NCI-H187 (cell line): ENCODE data around the gene MOGAT1.
A peak's percentile ranks its signal among the peaks of the same experiment; 100 is the strongest.
"Not testable (repeated sequence)": the region's sequence is repeated elsewhere in the genome, so short reads cannot be mapped to it uniquely, and the experiment has no call there.

Experiments
- DNase-seq, 2 experiments: peaks; one replicate each; lab custom pipeline; 2025; lab: John Stamatoyannopoulos, UW

The MOGAT1 gene

DNA sequence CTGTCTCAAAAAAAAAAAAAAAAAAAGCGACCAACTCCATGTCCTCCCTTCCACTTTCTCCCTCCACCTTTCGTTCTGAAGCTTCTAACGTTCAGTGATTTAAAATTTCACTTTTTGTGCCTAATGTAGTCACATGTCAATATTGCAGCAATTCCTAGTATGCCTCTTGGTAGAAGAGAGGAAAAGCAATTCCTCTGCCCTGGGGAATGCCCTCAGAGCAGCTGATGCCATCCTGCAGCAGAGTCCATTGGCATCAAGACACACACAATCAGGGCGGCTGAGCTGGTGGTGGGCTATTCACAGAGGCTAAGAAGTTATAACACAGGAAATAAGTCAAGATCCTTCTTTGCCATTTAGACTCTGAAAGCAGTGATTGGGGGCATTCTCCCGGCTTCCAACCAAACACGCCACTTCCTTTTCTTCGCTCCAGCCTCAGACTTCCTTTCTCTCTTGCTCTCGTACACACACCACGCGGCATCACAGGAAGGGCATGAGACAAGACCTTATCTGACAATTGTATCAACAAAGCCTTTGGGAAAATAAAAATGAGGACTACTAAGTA lies 71.9 kb downstream of the MOGAT1 start:
- DNase-seq, result no peak

DNA sequence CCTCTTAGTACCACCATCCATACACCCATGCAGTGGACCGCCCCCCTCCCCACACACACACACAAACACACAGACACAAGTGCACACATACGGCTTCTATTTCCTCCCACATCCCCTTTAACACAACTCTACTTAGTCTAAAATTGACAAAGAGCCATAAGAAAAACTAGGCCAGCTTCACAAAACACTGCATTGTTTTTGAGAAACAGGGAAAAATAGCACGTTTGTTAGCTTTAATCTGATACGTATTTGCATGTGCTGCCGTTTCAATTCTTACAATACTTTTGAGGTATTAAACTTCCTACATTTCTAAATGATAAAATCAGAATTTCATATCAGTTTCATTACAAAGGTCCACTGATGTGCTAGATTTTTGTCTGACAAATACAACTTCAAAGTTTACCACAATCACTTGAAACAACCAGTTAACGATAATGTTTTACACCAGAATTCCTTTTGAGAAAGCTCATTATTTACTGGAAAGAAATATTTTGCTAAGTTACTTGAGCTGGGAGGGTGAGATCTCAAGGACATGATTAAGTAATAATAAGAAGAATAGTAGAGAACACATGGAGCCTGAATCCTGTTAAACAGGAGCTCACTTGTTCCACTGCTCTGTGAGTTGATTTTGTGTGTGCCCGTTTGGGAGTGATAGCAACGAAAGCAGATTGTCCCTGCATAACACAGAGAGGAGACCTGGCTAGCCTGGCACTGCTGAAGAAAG lies 74.5 kb downstream of the MOGAT1 start:
- no peak for DNase-seq

- DNase-seq, result no peak
Measured at GRCh38 chr2:222747526-222748160, 76.2 kb downstream of the MOGAT1 start.

- DNase-seq, result no peak
Measured at GRCh38 chr2:222750533-222750932, 79.1 kb downstream of the MOGAT1 start.

- no peak for DNase-seq
Measured at GRCh38 chr2:222751238-222751637, 79.8 kb downstream of the MOGAT1 start.

DNA sequence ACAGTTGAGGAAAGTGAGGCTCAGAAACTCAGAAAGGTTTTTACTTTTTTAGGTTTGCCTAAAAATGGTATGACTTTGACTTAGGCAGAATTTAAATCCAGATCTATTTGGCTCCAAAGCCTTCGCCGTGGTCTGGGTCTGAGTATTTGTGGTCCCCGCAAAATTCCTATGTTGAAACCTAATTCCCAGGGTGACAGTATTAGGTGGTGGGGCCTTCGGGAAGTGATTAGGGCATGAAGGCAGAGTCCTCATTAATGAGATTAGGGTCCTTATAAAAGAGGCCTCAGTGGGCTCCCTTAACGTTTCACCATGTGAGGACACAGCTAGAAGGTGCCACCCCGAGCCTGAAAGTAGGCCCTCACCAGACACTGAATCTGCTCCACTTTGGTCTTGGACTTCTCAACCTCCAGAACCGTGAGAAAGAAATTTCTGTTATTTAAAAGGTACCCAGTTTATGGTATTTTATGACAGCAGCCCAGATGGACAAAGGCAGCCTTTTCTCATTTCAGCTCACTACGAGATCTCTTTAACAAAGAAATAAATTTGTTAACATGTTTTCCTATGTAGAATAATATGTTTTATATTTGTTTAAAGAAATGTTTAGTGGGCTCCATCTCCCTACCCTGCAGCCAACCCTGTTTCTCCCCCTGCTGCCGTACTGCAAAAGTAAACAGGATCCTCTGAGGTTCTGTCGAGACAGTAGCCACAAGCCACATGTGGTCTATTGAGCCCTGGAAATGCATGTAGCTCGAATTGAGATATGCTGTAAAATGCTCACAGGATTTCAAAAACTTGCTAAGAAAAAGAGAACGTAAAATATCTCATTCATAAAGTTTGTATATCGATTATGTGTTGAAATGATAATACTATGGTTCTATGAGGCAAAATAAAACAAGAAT lies 80.6 kb downstream of the MOGAT1 start:
- no peak for DNase-seq

- DNase-seq, result no peak
Measured at GRCh38 chr2:222752746-222753145, 81.3 kb downstream of the MOGAT1 start.

- DNase-seq, result peak; percentile 41 to 45
Measured at GRCh38 chr2:222753251-222753824, 81.9 kb downstream of the MOGAT1 start.

- DNase-seq, result no peak
Measured at GRCh38 chr2:222754324-222754930, 83.0 kb downstream of the MOGAT1 start.

GRCh38 chr2:222755593-222755992 lies 84.1 kb downstream of the MOGAT1 start:
- DNase-seq, result not testable (repeated sequence)

- DNase-seq, result no peak
Measured at GRCh38 chr2:222756362-222756831, 84.9 kb downstream of the MOGAT1 start.

- no peak for DNase-seq
Measured at GRCh38 chr2:222756951-222757650, 85.6 kb downstream of the MOGAT1 start.
